HepG2 (cell line): Measurements from ENCODE around the gene TNFRSF1B. TPM values are rescaled to one million over a fixed set of nuclear protein-coding genes. Genes with fewer than 3 reads are reported as not detected.

Source experiments
- ATAC-seq: fragments of 200-7000 bp; cut with Tn5 transposase; 3 replicates; pipeline ENCODE4 v1.9.1; 2020; ENCODE audit warnings: mild to moderate bottlenecking, moderate library complexity
- BruUV-seq: library from RNA; stranded (reverse); fragments of 400-500 nt; replicated peaks from 2 replicates; lab custom pipeline; 2021; lab: Mats Ljungman, UMichigan
- CTCF ChIA-PET: fragments of 300-600 bp; formaldehyde crosslinking; extraction: SDS; loops from one replicate; lab custom pipeline; 2021; ENCODE audit warnings: low total read pairs, inconsistent platforms, low intra/inter-chr PET ratio; lab: Yijun Ruan, JAX
- POLR2A ChIA-PET: fragments of 350-600 bp; sonication (Branson Sonifier 250); formaldehyde crosslinking; loops from one replicate; lab custom pipeline; 2020; ENCODE audit warnings: antibody characterized with exemption, inconsistent platforms; lab: Yijun Ruan, JAX
- DNase-seq: peaks from one replicate; pipeline ENCODE4 v3.0.0-alpha.2; 2015; ENCODE audit warnings: low spot score
- FAIRE-seq: peaks from 3 replicates; lab custom pipeline; 2011; peaks lifted over from hg19 to GRCh38; lab: Jason Lieb, UNC
- H2AFZ ChIP-seq: one replicate; pipeline ENCODE4 v1.6.1; 2011; ENCODE audit warnings: low read length, inconsistent platforms
- H3K27ac ChIP-seq: fragments of 300-600 bp; 3 replicates; pipeline ENCODE4 v1.8.0; 2011; ENCODE audit warnings: mixed run types, mild to moderate bottlenecking, mixed read lengths, low read length, inconsistent platforms; ENCODE audit not compliant: insufficient read depth; ENCODE audit errors: extremely low read length
- H3K27me3 ChIP-seq, 2 experiments: fragments of 200-600 bp in 1 of 2; 2 replicates in 1 of 2; 3 replicates in 1 of 2; pipeline versions ENCODE4 v1.6.0 to v1.8.0; 2011; ENCODE audit warnings: low read length in 2 of 2, mild to moderate bottlenecking in 2 of 2, moderate library complexity in 2 of 2, inconsistent platforms in 1 of 2; ENCODE audit not compliant: insufficient read depth in 2 of 2, control insufficient read depth in 1 of 2
- H3K36me3 ChIP-seq, 2 experiments: fragments of 200-600 bp in 1 of 2; replicated peaks in 1 of 2; 2 replicates in 1 of 2; 3 replicates in 1 of 2; pipeline versions ENCODE4 v1.5.1 to v1.8.0; 2011; ENCODE audit warnings: low read length in 2 of 2, inconsistent platforms in 1 of 2; ENCODE audit not compliant: insufficient read depth in 2 of 2, control insufficient read depth in 1 of 2
- H3K4me1 ChIP-seq: 2 replicates; pipeline ENCODE4 v1.5.1; 2012; ENCODE audit warnings: low read length, inconsistent platforms; ENCODE audit not compliant: insufficient read depth
- H3K4me2 ChIP-seq: 2 replicates; pipeline ENCODE4 v1.6.0; 2011; ENCODE audit warnings: low read depth, low read length, inconsistent platforms
- H3K4me3 ChIP-seq, 3 experiments: fragments of 200-600 bp in 1 of 3; sonication (generic), shearing (Covaris generic) in 1 of 3; replicated peaks in 1 of 3; 2 replicates each; pipeline ENCODE4 v1.5.1; 2011 to 2016; ENCODE audit warnings: low read length in 3 of 3, inconsistent platforms in 2 of 3, low read depth in 2 of 3, mild to moderate bottlenecking in 2 of 3, control low read depth in 1 of 3, mixed read lengths in 1 of 3; ENCODE audit not compliant: insufficient read depth in 1 of 3
- H3K79me2 ChIP-seq: one replicate; pipeline ENCODE4 v1.6.1; 2011; ENCODE audit warnings: low read length, inconsistent platforms; ENCODE audit not compliant: insufficient read depth
- H3K9ac ChIP-seq: 2 replicates; pipeline ENCODE4 v1.6.0; 2011; ENCODE audit warnings: mild to moderate bottlenecking, low read depth, low read length, inconsistent platforms; ENCODE audit not compliant: insufficient read depth
- H3K9me3 ChIP-seq: 2 replicates; pipeline ENCODE4 v1.5.1; 2012; ENCODE audit warnings: mild to moderate bottlenecking, low read length
- H4K20me1 ChIP-seq: 2 replicates; pipeline ENCODE4 v1.6.0; 2011; ENCODE audit warnings: inconsistent platforms, mild to moderate bottlenecking, low read length, moderate library complexity; ENCODE audit not compliant: insufficient read depth
- ESRRA ChIP-seq: sonication (generic); formaldehyde crosslinking; IDR thresholded peaks from 2 replicates; pipeline ENCODE4 v1.5.1; 2020; ENCODE audit warnings: mild to moderate bottlenecking, low read depth, missing genetic modification reagents
- SAP130 ChIP-seq: IDR thresholded peaks from 2 replicates; pipeline ENCODE4 v1.6.1; 2016; ENCODE audit warnings: low read depth
- SRSF1 ChIP-seq: fragments of 200-400 bp; formaldehyde crosslinking; optimal IDR thresholded peaks from 2 replicates; pipeline ENCODE3; 2017; ENCODE audit warnings: mild to moderate bottlenecking, low read depth, low read length, moderate library complexity
- STAT5B ChIP-seq: sonication (generic); formaldehyde crosslinking; IDR thresholded peaks from 2 replicates; pipeline ENCODE4 v1.4.0; 2020; ENCODE audit warnings: missing genetic modification reagents
- ZNF350 ChIP-seq: sonication (generic); formaldehyde crosslinking; IDR thresholded peaks from 2 replicates; pipeline ENCODE4 v1.4.0; 2020; ENCODE audit warnings: mild to moderate bottlenecking, low read depth, missing genetic modification reagents, borderline replicate concordance
- ZNF430 ChIP-seq: sonication (generic); formaldehyde crosslinking; IDR thresholded peaks from 2 replicates; pipeline ENCODE4 v1.9.0; 2021; ENCODE audit warnings: mild to moderate bottlenecking, missing genetic modification reagents
- ZNF780A ChIP-seq: sonication (generic); formaldehyde crosslinking; IDR thresholded peaks from 2 replicates; pipeline ENCODE4 v1.8.0; 2022; ENCODE audit warnings: mild to moderate bottlenecking, missing genetic modification reagents, moderate library complexity
- ZNF800 ChIP-seq: sonication (generic); formaldehyde crosslinking; IDR thresholded peaks from 2 replicates; pipeline ENCODE4 v1.4.0; 2020; ENCODE audit warnings: missing genetic modification reagents
- WGBS: methylation state at CpG from one replicate; pipeline ENCODE4 v1.1.6; 2017; ENCODE audit warnings: low lambda C conversion rate; 5-methylcytosine and 5-hydroxymethylcytosine counted together
- in situ Hi-C: cut with HindIII; loops from 2 replicates; pipeline ENCODE4 v1.10.0; 2017; ENCODE audit warnings: low pct_unique_long_range_greater_than_20kb; ENCODE audit not compliant: extremely low pct_ligation_motif_present
- intact Hi-C: fragments of 100-400 bp; cut with micrococcal nuclease; formaldehyde crosslinking; loops from one replicate; pipeline ENCODE4 v1.10.0; 2022; ENCODE audit not compliant: unreplicated experiment
- polyA plus RNA-seq, 8 experiments: library from polyadenylated mRNA; depleted of rRNA in 3 of 8; stranded (reverse) in 7 of 8; unstranded in 1 of 8; fragments of >200 nt; fragmentation: Illumina TruSeq in 4 of 8; extraction: Trizol in 4 of 8; gene quantifications; 2 replicates each; pipeline versions ENCODE4 v1.2.1 to v1.2.3, GENCODE V29; 2011 to 2016; ENCODE audit warnings: low read depth in 4 of 8, missing spikeins in 1 of 8, mixed read lengths in 1 of 8; ENCODE audit not compliant: insufficient read depth in 1 of 8
- total RNA-seq, 5 experiments: library from RNA; depleted of rRNA; stranded (reverse); fragments of >200 nt; fragmentation: Illumina TruSeq; extraction: Trizol; gene quantifications; 2 replicates each; pipeline ENCODE4 v1.2.3, GENCODE V29; 2016; ENCODE audit warnings: low read depth in 1 of 5

The TNFRSF1B gene
- total and polyA plus RNA-seq, 2 of the 13 experiments (the other 11 are each of a cell fraction or from before 2014, with no cell fraction given), result 0.04 to 0.11 TPM

DNA sequence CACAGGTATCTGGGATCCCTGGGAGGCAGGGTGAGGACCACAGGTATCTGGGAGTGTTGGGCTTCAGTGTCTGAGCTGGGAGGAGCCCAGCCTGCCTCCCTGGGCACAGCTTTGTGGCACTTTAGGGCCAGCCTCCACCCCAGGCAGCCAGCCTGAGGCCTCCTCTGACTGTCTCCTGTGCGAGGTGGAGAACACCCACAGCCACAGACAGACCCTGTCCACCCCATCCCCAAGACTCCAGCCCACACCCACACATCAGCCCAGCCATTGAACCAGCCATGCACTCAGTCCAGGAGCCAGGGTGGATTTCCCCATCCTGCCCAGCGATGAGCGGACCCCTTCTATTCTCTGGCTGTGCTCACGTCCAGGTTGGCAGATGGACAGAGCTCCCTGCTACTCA lies 21.8 kb upstream of the TNFRSF1B start:
- H4K20me1 ChIP-seq, result no peaks in the 10 kb centered on the region
- H3K27ac ChIP-seq, result no peak overlapping the region
- intact Hi-C loops, result no loop called here
- peaks cover 43% of the 10 kb centered on the region for H3K4me1 ChIP-seq
- 55% methylated on average over 4 of the region's 4 CpGs for WGBS
- no peaks in the 10 kb centered on the region for H3K36me3 ChIP-seq
- no peak for FAIRE-seq
- no peak overlapping the region for H3K4me3 ChIP-seq
- H3K27me3 ChIP-seq, result peaks cover 2 to 43% of the 10 kb centered on the region in 2 experiments; a peak in 4 of 5 replicates
- H3K9me3 ChIP-seq, result no peaks in the 10 kb centered on the region
- in situ Hi-C loops, result no loop called here
- no peak overlapping the region for H2AFZ ChIP-seq
- no peak for TF ChIP-seq STAT5B (CRISPR knock-in tag)
- no peak for TF ChIP-seq ZNF800 (CRISPR knock-in tag)
- TF ChIP-seq ZNF430 (CRISPR knock-in tag), result no peak
- TF ChIP-seq ZNF780A (CRISPR knock-in tag), result no peak
- TF ChIP-seq ESRRA (CRISPR knock-in tag), result no peak
- no peak for TF ChIP-seq SRSF1
- no peak for TF ChIP-seq SAP130 (CRISPR knock-in tag)
- no peak for TF ChIP-seq ZNF350 (CRISPR knock-in tag)
- no TSS peak for BruUV-seq
- POLR2A ChIA-PET, result no interaction called here
- ATAC-seq, result no peak
- H3K4me2 ChIP-seq, result no peak overlapping the region
- no peak overlapping the region for H3K9ac ChIP-seq
- no peak for DNase-seq
- H3K79me2 ChIP-seq, result no peaks in the 10 kb centered on the region
- CTCF ChIA-PET, result no interaction called here
